NCI-H1930 (cell line): ENCODE data around the gene ARMS2.

Experiments
- DNase-seq, 2 experiments: peaks; one replicate each; lab custom pipeline; 2025; lab: John Stamatoyannopoulos, UW

The ARMS2 gene

DNA sequence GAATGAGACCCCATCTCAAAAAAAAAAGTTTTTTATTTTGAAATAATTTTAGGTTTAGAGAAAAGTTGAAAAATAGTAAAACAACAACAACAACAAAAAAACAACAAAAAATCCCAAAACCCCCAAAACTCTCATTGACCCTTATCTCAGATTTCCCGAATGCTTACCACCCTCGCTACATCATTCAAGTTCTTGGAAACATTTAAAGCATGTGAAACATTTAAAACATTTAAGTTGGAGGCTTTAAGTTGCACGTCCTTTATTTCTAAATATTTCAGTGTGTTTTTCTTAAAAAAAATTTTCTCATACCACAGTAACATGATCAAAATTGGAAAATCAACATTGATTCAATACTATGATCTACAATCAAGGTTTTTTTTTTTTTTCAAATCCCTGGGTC is 382 bp upstream of the ARMS2 start:
- DNase-seq, result no peak

DNA sequence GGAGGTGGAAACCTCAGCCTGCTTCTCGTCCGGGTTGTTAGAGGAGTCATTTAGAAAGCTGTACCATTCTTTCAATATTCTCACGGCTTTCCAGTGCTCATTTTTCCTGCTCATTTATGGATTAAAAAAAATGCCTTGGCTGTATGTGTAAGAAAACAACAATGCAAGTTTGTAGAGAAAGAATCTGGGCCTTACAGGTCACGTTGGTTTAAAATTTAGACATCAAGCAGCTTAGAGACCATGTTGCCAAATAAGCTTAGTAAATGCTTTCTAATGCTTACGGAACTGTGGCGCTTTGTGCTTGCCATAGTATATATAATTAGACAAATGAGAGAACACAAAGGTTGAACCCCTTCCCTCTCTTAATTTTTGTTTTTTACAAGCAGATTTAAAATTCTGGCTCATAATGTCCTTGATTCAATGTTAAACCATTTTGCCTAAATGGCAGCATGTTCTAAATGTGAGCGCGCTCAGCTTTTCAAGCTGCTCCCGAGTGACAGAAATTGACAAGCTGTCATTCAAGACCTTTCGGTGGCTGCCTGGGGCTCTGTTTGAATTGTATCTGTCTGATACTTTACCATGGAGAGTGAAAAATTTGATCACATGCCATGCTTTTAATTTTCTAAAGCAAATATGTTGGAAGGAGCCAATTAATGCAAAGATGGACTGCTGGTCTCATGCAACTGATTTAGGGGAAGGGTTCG is 1.1 kb downstream of the ARMS2 start:
- DNase-seq, result no peak

DNA sequence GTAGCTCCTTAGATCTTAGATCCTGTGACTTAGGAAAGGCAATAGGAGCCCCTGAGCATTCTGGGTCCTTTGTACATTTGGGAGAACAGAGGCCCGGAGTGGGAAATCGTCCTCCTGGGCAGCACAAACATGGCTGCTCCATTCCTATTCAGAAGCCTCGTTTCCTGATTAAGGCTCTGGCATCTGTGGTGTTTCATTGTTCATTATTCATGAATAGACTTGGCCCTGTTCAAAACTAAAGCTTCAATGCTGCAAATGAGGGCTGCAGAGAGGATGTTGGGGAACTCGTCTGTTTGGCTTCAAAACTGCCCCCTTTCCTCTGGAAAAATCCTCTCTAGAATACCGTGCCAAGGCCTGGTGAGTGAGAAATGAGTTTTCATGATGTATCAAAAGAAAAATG is 3.5 kb downstream of the ARMS2 start:
- no peak for DNase-seq

DNA sequence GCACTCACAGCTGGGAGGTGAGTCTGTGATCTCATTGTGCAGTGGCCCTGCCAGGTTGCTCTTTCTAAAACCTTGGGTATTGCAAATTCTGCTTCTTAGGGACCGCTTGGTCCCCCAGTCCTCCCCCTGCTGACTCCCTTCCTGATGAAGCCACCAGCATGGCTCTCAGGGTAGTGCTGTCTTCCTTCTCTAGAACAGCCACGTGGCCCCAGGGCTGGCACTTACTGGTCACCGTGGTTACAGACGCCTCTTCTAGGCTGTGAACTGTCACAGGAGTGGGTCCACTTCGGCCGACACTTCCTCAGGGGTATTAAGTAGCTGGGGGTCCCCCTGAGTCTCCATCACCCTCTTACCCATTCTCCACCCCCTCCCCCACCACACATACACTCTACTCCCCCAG is 4.2 kb downstream of the ARMS2 start:
- no peak for DNase-seq

DNA sequence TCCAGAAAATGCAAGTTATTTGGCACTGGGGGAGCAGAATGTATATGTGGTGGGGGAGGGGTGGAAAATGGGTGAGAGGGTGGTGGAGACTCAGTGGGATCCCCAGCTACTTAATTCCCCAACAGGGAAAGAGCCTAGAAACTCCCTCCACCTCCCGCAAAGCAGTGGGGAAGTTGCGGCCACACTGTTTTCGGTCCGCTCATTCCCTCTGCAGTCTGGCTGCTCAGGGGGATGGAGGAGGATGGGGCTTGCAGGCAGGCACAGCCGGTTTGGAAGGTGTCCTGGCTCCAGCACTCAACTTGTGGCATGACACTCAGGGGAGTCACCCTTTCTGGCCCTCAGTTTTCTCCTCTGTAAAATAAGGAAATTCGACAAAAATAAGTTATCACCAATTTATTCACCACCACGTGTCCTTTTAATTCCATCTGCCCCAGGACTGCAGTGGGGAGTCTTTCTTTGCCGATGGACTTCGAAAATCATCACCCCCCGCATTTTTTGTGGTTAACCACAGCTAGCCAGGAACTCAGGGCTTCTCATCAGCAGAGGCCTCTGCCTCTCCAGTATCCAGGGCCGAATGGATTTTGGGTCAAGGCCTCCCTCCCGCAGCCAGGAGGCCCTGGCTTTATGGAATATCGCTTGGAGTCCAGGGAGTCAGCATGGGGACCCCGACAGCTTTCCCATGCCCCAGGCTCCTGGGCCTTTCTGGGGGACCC is 5.3 kb downstream of the ARMS2 start:
- DNase-seq, result no peak

DNA sequence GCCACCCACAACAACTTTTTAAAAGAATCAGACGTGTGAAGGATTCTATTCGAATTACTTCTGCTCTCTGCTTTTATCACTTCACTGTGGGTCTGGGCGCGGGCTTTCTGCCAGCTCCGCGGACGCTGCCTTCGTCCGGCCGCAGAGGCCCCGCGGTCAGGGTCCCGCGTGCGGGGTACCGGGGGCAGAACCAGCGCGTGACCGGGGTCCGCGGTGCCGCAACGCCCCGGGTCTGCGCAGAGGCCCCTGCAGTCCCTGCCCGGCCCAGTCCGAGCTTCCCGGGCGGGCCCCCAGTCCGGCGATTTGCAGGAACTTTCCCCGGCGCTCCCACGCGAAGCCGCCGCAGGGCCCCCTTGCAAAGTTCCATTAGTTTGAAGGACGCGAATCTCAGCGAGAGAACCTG is 6.4 kb downstream of the ARMS2 start:
- no peak for DNase-seq

DNA sequence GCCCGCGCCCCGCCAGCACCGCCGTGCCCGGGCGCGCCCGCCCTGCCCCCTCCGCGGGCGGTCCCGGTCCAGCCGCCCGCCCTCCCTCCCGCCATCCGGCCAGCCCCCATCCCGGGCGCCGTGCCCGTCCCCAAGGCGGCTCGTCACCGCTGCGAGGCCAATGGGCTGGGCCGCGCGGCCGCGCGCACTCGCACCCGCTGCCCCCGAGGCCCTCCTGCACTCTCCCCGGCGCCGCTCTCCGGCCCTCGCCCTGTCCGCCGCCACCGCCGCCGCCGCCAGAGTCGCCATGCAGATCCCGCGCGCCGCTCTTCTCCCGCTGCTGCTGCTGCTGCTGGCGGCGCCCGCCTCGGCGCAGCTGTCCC is 6.9 kb downstream of the ARMS2 start, which contains the start of gene HTRA1:
TSS of gene HTRA1 (plus strand) at position 187 of the 362 bp plus-strand sequence. CDS start at position 287, 100 bp downstream.
- DNase-seq, result peak; percentile 13 to 62

DNA sequence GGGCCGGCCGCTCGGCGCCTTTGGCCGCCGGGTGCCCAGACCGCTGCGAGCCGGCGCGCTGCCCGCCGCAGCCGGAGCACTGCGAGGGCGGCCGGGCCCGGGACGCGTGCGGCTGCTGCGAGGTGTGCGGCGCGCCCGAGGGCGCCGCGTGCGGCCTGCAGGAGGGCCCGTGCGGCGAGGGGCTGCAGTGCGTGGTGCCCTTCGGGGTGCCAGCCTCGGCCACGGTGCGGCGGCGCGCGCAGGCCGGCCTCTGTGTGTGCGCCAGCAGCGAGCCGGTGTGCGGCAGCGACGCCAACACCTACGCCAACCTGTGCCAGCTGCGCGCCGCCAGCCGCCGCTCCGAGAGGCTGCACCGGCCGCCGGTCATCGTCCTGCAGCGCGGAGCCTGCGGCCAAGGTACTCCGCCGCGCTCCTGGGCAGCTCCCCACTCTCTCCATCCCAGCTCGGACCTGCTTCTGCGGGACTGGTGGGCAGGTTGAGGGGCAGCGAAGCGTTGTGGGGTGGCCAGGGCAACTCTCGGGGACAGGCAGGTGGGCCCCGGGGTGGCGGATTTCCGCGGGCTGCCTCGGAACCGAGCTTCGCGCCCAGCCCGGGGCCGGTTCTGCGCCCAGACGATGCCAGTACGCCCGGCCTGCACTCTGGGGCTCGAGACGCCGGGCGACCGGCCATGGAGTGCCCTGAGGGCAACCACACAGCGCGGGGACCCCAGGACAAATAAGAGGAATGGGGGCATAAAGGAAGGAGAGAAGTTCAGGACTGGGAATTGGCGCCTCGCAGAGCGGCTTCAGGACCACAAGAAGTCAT is 7.5 kb downstream of the ARMS2 start:
- DNase-seq, result no peak

DNA sequence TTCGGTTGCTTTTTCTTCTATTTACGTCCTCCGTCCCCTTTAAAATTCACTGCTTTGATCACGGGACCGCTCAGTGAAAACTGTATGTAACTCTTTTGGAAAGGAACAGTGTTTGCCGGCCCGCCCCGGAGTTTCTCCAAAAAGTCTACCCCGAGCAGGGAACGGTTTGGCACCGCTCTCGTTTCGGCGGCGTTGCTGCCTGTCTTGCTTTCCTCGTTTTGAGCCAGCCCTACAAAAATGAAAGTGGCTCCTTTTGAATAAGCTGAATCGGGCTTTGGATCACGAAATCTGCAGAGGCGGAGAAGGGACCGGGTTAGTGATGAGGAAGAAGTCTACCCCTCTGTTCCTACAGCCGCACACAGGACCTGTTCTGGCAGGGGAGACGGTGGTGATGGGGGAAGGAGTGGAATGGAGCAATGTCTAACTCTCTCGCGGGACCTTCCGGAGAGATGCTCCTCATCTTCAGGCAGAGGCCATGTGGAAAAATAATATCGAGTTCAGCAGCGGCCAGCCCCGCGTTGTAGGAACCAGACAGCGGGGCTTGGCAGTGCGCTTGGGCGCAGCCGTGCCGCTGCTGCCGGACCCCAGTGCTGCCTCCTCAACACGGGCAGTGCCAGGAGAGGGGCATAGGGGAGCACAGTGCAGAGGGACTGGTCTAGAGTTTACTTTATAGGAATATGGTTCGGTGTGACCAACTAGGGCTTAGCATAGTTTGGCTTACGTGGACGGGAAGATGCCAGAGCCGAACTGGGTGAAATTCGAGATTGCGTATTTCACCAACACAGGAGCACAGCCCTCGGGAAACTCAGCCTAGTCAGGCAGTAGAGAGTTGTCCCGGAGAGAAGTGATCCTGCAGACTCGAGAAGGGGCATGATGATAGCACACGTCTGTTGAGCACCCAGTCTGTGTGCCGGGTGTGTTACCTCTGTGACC is 8.3 kb downstream of the ARMS2 start:
- no peak for DNase-seq

DNA sequence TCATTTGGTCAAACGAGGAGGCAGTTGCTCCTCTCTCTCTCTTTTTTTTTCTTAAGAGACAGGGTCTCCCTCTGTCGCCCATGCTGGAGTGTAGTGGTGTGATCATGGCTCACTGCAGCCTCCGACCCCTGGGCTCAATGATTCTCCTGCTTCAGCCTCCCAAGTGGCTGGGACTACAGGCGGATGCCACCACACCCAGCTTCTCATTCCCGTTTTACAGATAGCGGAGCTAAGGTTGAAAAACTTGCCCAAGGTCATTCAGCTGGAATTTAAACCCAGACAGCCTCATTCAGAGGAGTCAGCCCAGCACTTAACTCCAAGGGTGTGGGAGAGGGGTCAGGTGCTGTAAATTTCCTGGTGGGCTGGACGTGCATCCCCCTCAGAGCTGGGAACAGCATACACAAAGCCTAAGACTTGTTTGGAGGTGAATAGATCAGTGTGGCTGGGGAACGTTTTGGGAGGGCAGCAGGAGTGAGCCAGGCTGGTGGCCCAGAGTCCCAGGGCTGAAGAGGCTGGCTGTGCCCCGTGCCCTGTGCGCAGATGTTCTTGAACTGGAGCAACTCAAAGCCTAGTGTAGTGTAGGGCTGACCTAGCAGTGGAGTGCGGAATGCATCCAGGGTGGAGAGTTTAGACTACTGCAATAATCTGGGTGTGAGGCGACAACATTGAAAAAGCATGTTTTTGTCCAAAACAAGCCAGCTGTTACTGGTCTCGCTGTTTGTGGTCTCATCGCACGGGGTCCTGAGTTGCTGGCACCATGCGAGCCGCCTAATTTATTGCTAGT is 9.2 kb downstream of the ARMS2 start:
- no peak for DNase-seq

DNA sequence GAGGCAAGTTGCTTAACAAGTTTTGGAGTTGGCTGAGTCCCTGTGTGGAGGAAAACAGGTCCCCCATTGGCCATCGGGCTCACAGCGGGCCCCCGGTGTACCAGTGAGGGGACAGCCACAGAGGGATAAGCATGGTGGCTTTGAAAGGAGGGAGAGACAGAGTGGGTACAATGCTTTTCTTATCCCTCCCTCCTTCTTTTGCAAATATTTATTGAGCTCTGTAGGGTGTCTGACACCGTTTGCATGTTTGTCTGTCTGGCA is 9.7 kb downstream of the ARMS2 start:
- DNase-seq, result no peak

DNA sequence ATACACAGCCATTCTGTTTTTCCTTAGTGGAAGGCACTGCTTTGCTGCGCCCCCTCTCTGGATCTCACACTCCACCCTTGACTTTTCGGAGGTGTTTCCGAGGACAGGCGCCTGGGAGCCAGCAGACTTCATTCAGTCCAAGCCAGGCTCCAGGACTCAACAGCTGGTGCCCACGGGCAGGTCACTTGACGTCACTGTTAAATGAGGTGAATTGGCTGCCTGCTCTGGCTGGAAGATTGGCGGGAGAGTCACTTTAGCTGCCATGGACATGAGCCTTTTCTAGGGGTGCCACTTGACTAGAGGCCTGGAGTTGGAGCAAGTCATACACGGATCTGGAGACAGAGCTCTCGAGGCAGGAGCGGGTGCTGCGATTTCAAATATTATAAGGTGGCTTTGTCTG is 10.1 kb downstream of the ARMS2 start:
- DNase-seq, result no peak

DNA sequence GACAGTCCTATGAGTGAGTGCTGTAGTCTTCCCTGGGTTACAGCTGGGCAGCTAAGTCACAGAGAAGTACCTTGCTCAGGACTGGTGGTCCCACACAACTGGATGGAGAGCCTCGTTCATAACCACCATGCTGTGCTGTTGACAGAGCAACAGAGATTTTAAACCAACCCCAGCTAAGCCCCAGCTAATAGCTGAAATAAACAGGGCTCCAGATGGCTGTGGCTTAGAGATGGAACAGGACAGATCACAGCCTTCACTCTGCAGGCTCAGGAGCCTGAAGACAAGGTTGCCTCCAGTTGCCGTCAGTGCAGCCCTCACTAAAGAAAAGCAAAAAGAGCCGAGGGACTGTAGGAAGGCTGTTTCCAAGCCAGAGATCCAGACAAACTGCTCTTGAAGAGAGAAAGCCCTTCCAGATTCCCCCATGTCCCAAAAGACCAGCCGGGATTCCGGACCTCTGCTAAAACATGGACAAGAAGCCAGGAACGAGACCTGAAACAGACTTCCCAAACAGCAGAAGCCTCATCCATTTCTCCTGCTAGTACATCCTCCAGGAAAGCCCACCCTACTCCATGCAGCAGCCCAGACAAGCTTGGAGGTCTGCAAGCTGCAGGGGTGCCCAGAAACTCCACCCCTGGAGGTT is 11.1 kb downstream of the ARMS2 start:
- DNase-seq, result no peak

DNA sequence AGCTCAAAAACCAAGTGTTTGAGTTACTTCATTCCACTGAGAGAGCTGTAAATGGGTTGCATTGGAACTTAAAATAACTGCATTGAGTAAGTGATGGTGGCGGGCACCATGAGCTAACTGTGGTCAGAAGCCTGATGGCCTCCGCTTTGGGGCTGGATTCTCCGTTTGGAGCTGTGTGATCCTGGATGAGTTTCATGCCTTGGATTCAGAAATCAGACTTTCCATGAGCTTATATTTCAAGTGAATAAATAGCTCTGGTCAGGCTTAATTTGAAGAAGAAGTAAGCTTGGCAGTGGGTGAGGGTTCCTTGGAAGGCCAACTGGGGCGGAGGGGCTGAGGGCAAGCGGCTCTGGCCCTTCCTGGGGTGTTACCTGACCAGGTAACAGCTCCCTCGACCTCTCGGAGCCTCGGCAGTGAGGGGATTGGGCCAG is 12.5 kb downstream of the ARMS2 start:
- DNase-seq, result no peak

DNA sequence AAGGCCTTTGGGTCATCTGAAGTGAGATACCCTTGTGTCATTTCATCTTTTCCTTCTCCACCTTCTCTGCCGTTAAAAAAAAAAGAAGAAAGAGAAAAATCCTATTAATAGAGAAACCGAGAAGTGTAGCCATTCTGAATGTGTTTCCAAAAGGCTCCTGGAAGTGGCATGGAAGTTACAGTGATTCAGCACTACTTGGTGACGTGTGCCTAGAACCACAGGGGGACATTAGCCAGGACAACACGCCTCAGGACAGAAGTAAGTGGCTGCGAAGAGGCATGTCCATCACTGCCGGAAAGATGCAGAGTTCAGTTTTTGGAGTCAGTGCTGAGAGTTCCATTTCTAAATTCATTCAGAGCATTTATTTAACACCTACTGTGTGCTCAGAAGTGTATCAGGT is 13.2 kb downstream of the ARMS2 start:
- no peak for DNase-seq

DNA sequence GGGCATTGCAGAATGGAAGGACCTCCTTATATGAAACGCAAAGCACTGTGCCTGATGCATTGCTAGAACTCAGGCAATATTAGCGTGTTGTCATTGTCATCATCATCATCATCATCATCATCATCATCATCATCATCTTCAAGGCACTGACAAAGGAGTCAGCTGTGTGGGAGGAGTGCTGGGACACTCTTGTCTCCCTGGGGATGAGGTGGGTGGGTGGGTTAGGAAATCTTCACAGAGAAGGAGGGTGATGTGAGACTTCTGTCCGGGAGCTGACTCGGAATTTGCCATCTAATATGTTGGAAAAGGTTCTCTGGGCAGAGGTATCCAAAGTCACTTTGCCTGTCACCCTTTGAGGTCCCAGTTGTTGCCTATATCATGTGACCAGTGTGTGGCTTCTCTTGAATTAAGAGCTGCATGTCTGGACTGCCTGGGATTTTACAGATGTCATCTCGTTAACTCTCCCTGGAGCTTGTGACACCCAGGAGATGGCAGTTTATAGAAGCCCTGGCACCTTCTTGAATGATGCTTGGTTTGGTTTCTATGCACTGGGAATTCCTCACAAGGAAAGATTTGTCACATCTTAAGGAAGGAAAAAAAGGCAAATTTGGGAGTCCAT is 14.0 kb downstream of the ARMS2 start:
- DNase-seq, result no peak

DNA sequence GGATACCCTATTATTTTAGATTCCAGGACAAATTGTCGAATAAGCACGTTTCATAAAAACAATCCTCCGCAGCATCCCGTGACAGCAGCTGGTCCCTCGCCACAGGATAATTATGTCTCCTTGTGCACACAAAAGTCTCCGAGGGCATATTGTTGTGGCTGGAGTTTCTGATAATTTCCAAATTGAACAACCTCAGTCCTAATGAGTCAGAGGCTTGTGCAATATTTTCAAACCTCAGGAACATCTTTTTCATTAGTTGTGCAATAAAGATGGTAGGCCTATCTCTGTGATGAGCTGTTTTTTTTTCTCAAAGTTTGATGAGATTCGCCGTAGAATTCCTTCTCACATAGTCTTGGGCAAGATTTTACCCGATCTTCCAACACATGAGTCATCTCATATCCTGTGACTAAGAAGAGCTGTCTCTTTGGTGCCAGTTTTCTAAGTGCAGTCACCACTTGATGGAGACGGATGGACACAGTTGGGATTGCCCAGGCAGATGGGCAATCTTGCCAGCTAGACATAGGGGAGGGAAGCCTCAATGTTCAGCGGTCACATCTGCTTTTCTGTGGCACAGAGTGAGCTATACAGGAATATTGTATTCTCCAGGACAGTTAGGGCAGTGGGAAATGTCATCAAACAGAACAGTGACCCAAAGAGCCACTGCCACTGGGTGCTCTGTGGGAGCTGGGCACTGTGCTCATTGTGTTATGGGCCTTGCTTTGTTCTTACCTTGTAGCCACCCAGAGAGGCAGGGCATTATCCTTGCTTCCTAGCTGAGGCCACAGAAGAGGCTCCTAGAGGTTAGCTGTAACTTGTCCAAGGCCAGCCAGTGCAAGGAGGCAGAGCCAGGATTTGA is 14.7 kb downstream of the ARMS2 start:
- DNase-seq, result no peak

DNA sequence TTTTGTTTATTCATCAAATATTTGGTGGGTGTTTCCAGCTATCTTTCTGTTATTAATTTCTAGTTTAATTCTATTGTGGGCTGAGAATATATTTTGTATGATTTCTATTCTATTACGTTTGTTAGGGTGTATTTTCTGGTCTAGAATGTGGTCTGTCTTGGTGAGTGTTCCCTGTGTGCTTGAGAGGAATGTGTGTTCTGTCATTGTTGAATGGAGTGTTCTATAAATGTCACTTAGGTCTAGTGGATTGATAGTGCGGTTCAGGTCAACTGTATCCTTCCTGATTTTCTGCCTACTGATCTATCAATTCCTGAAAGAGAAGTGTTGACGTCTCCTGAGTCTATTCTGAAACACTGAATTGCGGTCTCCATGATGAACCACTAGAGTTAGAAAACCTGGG is 15.4 kb downstream of the ARMS2 start:
- DNase-seq, result no peak

DNA sequence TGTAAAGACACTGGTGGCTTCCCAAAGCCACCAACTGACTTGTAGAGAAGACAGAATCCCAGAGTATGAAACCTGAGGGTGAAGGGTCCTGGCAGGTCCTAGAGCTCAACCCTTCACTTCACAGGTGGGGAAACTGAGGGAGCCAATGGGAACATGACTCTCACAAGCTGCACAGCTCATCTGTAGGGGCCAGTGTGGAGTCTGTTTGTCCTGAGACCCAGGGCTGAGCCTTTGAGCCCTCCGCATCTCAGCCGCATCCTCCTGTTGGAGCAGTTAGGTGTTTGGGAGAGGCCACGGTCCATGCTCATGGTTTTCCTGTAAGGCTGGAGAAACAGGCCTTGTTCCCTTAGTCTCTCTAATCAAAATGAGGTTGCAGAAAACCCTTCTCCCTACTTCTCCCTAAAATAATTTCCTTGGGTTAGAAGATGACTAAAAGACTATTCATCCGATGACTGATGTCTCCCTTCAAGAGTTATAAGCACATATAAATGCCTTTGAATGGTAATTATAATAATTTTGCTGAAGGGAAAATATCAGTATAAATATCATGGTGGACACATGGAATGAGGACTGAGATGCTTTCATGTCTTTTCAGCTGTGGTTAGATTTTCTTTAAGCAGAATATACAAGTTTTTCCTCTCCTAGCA is 17.2 kb downstream of the ARMS2 start:
- DNase-seq, result no peak
